Omental fat pad (tissue), 4 donors: Measurements from ENCODE around the gene BCAR3. TPM values are rescaled to one million over a fixed set of nuclear protein-coding genes. Genes with fewer than 3 reads are reported as not detected.

Source experiments
- ATAC-seq: fragments of 150-250 bp; one replicate; pipeline ENCODE4 v1.9.1; 2016; ENCODE audit warnings: mild to moderate bottlenecking, moderate library complexity; ENCODE audit not compliant: low FRiP score
- DNase-seq: peaks from one replicate; pipeline ENCODE4 v3.0.0-alpha.2; 2019; ENCODE audit warnings: low spot score
- total RNA-seq, 4 donors: library from RNA; depleted of rRNA; stranded (reverse); fragments of >200 nt; gene quantifications; one replicate each; pipeline ENCODE4 v1.1.0, GENCODE V29; 2016
- TF ChIP-seq, protein P1 (sequence below), 3 donors: fragments of 450-650 bp; IDR thresholded peaks; one replicate each; pipeline ENCODE4 v1.5.1; 2016 to 2017; ENCODE audit warnings: antibody characterized with exemption in 3 of 3, mild to moderate bottlenecking in 3 of 3, moderate library complexity in 2 of 3

Gene BCAR3
- total RNA-seq, 4 donors from 2014 or later = 43.7 to 73.5 (median 45.8) TPM

DNA sequence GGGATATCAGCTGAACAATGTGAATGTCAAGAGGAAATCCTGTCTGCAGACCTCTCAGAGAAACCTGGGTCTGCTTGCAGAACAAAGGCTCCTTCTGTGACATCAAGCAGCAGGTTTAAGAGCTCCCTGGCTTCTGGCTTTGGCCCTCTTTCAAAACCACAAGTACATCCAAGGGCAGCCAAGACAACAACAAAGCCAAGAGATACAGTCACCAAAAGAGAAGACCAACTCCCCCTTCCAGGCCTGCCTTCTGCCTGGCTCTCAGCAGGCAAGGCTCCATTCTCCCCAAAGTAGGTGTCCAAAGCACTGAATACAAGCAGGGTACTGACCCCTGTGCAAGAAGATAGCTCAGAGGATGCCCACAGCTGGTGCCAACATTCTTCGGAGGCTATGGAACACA is 11.5 kb downstream of the BCAR3 start:
- DNase-seq = no peak
- TF ChIP-seq, protein P1, sequence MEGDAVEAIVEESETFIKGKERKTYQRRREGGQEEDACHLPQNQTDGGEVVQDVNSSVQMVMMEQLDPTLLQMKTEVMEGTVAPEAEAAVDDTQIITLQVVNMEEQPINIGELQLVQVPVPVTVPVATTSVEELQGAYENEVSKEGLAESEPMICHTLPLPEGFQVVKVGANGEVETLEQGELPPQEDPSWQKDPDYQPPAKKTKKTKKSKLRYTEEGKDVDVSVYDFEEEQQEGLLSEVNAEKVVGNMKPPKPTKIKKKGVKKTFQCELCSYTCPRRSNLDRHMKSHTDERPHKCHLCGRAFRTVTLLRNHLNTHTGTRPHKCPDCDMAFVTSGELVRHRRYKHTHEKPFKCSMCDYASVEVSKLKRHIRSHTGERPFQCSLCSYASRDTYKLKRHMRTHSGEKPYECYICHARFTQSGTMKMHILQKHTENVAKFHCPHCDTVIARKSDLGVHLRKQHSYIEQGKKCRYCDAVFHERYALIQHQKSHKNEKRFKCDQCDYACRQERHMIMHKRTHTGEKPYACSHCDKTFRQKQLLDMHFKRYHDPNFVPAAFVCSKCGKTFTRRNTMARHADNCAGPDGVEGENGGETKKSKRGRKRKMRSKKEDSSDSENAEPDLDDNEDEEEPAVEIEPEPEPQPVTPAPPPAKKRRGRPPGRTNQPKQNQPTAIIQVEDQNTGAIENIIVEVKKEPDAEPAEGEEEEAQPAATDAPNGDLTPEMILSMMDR (IDR thresholded peaks at IDR 0.05) = no peak
- ATAC-seq = no peak

DNA sequence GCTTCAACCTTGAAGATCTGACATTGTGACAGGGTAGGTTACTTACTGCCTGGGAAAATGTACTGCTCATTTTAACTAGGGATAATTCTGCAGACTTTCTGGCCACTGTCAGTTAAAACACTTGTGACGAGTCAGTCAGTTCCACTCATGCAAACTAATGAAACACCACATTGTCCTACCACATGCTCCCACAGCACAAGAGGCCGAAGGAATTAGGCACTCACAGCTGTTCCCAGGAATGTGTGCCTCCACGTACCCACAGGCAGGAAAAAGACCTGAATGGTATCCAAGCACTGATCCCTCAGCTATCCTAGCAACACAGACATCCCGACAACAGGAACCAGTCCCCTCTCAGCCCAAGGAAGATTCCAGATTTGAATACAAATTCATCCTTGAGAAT is 12.3 kb downstream of the BCAR3 start:
- TF ChIP-seq, protein P1 (IDR thresholded peaks at IDR 0.05) = no peak
- DNase-seq (no peak), ATAC-seq (no peak)

DNA sequence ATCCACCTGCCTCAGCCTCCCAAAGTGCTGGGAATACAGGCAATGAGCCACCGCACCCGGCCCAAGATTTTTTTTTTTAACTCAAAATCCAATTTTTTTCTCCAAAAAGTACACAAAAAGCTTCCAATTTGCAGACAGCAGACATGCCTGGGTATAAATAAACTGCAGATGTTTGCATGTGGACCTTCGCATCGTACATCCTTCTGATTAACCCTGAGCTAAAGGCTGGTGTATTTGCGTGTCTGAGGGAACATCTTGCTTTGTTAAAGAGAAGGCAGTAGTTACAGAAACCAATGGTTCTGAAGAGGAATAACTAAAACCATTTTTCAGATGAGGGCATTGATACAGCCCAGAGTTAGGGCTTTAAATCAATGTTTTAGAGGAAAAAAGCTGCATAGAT is 12.7 kb downstream of the BCAR3 start:
- ATAC-seq = no peak
- DNase-seq = no peak
- TF ChIP-seq, protein P1 (IDR thresholded peaks at IDR 0.05) = no peak

DNA sequence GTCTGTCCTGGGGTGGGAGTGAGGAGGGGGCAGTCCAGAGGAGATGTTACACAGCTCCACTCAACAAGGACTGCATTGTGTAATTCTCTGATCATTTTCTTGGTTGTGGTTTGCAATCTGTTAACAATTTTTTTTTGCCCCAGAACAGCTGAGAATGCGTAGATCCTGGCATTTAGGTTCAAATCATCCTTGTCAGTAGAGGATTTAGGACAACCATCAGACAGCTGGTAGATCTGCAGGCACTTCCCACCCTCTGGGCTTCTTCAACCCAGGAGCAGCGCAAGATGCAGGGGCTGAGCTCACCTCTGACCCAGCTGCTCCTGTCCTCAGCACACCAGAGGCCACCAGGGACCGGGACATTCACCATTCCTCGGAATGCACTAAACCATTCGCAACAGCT is 13.5 kb downstream of the BCAR3 start:
- ATAC-seq = no peak
- no peak for DNase-seq
- TF ChIP-seq, protein P1 (IDR thresholded peaks at IDR 0.05) = no peak

DNA sequence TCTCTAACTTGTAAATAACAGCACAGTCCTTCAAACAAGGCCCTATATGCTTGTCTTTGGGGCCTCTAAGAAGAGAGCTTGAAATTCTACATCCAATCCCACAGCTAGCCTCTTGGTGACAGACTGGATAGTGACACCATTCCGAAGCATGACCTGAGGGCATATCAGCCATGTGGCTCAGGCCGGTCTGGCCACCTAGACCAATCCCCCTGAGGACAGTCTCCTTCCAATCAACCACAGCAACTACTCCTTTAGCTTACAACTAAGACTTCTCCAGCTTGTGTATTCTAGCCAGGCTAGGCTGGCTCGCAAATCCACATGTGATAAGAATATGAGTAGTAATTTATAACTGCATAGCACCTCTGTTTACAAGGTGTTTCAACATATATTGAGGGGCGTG is 14.0 kb downstream of the BCAR3 start:
- DNase-seq = no peak
- TF ChIP-seq, protein P1 (IDR thresholded peaks at IDR 0.05) = no peak
- no peak for ATAC-seq

DNA sequence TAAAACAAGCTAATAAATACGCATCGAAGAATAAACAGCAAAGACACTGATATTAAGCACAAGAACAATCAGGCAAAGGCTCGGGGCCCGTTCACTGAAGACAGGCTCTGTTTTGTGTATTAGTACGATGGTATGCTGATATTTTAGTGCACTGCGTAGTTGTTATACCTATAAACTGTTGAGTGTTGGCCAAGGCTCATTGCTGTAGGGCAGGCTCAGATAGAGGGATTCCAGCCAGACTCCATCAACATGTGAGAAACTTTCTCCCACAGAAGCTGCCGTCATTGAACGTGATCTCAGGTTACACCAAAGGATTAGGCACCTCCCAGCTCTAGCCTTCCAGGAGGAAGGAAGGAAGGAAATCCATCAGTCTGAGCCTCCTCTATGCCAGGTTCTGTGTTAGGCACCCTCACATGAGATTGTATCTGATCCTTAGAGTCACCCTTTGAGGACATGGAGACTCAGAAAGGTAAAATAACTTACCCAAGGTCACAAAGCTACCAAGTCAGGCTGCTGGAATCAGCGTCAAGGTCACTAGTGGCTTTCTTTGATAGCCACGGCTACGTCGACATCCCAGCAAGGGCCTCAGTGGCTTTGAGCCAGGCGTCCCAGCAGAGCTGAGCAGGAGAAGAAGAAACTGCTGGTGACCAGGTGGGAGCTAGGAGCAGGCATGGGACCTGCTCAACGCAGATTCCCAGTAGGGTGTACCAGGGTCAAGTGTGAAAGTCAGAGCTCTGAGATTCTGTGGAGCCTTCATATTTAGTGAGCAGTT is 14.8 kb downstream of the BCAR3 start:
- ATAC-seq (peak; percentile 23), DNase-seq (no peak)
- TF ChIP-seq, protein P1 (IDR thresholded peaks at IDR 0.05) = no peak

DNA sequence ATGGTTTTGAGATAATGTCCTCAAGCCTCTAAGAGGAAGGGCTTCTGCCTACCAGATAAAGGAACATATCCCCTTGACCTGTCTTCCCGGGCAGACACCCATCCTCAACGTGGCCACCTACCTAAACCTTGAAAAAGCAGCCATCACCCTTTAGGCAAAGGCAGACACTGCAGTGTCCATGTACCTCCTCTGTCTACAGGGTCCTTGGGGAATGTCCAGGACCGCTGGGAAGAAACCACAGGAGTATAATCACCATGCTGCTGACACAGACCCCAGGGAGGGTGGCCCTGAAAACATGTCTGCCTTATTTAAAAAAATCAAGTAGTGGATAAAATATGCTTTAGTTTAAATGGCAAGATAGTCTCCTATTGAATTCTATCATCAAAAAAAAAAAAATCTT is 16.6 kb downstream of the BCAR3 start:
- DNase-seq (no peak), ATAC-seq (no peak)
- TF ChIP-seq, protein P1 (IDR thresholded peaks at IDR 0.05) = no peak
